ENCODE results near the gene VRTN.
A peak's percentile ranks its signal among the peaks of the same experiment; 100 is the strongest.
"Not testable (repeated sequence)": the region's sequence is repeated elsewhere in the genome, so short reads cannot be mapped to it uniquely, and the experiment has no call there.

VRTN gene, protein sequence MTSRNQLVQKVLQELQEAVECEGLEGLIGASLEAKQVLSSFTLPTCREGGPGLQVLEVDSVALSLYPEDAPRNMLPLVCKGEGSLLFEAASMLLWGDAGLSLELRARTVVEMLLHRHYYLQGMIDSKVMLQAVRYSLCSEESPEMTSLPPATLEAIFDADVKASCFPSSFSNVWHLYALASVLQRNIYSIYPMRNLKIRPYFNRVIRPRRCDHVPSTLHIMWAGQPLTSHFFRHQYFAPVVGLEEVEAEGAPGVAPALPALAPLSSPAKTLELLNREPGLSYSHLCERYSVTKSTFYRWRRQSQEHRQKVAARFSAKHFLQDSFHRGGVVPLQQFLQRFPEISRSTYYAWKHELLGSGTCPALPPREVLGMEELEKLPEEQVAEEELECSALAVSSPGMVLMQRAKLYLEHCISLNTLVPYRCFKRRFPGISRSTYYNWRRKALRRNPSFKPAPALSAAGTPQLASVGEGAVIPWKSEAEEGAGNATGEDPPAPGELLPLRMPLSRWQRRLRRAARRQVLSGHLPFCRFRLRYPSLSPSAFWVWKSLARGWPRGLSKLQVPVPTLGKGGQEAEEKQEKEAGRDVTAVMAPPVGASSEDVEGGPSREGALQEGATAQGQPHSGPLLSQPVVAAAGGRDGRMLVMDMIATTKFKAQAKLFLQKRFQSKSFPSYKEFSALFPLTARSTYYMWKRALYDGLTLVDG

DNA sequence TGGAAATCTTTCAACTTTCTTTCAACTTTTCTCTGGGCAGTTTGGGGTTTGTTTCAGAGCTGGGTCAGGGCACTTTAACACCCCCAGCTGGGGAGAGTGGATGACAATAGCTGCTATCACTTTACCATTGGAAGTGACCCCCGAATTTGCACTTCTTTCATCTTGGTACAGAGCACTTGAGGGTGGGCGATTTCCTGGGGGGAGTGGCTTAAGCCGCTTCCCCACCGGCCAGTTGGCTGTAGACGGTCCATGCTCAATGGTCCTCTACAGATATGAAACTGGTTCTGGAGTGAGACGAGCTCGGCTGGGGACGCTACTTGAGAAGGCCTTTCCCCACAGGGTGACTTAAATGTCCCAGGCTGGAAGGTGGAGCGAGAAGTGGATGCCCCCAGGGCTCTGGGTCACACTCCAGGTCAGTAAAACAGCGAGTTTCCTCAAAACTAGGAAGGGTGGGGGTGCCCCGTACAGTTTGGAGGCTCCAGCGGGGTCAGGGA is at the start of gene VRTN:
TSS of gene VRTN (plus strand) at position 231 of the 494 bp plus-strand sequence. CDS start 8,313 bp downstream, outside the sequence.
- no peak for DNase-seq

DNA sequence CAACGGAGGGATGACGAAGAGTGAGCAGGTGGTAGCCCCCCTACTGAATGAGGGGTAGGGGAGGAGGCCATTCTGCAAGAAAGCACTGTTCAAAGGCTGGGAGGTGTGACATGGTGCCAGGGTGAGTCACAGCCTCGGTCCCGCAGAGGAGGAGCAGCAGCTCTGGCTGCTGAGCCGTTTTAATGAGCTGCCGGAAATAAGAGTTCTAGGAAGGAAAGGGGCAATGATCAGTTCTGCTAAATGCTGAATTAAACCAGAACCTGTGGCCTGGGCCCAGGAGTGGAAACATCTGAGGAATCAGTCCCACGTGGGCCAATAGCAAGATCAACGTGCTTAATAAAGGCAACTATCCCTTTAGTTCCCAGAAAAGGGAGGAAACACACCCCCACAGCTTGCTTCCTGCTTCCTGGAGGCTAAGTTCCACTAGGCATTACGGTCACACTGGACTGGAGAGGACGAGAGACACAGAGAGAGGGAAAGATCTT is 49.2 kb upstream of the VRTN start:
- no peak for DNase-seq

- DNase-seq, result no peak
Measured at GRCh38 chr14:74301594-74302151, 46.6 kb upstream of the VRTN start.

DNA sequence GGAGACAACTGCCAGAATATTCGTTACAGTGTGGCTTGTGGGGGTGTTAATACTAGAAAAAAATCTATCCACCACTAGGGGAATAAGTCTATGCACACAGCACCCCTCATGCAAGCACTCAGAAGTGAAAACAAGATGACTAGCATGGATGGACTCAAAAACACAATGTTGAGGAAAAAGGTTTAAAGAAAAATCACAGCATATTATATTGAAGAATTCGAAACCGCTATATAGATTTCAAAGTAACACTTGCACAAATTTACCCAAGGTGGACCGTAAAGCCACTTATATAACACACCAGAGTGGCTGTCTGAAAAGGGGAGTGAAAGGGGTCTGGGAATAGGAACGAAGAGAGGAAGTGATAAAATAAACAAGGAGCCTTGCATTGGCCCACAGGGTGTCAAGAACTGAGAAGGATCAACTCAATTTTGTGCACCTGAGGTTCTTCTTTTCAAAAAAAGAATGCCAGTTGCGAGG is 46.1 kb upstream of the VRTN start:
- peak; percentile 44 for DNase-seq

DNA sequence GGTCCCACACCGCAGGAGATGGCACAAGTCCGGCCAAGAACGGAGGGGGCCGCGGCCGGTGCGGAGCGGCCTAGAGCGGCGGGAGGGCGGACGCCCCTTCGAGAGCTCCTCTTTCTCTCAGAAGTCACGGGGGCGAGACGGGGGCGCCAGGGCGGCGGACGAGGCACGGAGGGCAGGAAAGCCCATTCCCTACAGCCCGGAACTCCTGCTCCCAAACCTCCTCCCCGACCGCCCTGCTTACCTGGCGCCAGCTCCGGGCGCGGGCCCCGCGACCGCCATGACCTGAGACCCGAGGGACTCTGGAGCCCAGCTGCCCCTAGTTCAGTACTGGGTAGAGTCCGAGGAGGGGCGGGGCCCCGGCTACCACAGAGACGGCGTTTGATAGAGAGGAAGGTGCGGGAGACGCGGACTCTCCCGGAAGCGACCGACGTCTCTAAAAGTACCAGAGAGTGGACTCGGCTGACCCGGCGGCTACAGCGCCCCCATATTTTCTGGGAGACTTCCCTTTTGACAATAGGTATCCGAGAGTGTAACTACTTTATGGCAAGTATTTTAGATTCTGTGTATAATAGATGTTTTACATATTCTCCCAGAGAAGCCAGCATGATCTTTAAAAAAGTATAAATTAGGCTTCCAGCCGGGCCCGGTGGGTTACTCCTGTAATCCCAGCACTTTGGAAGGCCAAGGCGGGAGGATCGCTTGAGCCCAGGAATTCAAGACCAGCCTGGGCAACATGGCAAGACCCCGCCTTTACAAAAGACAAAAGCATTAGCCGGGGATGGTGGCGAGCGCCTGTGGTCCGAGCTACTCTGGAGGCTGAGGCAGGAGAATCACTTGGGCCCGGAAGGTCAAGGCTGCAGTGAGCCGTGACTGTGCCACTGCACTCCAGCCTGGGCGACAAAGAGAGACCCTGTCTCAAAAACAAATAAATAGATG is 45.4 kb upstream of the VRTN start, which contains the start of gene ABCD4:
TSS of gene ABCD4 (minus strand) at position 301 of the 936 bp plus-strand sequence. CDS start at position 279, 22 bp downstream.
- DNase-seq, result peak; percentile 94

GRCh38 chr14:74308695-74309094 is 39.6 kb upstream of the VRTN start:
- DNase-seq, result no peak

DNA sequence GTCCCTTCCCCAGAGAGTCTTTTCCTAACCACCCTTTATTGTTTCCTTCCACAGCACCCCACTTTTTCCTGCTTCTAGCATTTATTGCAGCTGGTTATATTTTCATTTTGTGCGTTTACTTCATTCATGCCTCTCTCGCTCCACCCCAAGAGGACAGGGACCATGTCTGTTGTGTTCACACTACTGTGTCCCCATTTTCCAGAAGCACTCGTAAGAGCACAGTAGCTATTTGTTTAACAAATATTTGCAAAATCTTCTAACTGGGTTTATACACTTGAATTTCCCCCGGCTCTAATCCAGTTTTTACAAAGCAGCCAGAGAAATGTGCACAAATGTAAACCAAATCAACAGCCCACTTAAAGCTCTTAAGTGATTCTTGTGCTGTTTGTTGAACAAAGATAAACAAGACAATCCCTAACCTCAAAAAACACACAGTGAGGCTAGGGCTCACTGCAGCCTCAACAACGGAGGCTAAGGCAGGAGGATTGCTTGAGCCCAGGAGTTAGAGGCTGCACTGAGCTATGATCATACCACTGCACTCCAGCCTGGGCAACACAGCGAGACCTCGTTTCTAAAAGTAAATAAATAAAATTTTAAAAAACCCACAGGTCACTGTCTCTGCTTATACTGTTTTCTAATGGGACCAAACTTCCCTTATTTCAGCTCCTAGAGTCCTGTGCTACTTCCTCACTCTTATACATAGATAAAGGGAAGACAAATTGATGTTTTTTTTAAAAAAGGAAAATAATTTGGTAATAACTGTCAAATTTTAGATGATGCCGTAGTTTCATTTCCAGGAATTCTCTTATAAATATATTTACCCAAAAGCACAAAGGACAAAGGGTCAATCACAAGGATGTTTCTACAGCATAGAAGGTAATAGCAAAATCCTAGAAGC is 38.9 kb upstream of the VRTN start:
- peak; percentile 2 for DNase-seq

DNA sequence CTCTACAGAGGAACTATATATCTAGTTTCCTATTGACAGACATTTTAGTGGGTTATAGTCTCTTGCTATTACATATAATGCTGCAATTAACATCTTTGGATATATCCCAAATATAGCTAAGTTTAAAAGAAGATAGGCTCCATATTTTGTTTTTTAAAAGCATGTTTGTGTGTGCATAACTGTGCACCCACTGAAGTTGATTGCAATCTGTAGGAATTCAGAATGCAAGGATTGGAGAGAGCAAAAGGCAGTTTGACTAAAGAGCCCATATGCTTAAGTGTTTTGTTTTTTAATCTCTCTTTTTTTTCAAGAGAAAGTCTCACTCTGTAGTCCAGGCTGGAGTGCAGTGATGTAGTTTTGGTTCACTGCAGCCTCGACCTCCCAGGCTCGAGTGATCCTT is 36.1 kb upstream of the VRTN start:
- DNase-seq, result no peak

DNA sequence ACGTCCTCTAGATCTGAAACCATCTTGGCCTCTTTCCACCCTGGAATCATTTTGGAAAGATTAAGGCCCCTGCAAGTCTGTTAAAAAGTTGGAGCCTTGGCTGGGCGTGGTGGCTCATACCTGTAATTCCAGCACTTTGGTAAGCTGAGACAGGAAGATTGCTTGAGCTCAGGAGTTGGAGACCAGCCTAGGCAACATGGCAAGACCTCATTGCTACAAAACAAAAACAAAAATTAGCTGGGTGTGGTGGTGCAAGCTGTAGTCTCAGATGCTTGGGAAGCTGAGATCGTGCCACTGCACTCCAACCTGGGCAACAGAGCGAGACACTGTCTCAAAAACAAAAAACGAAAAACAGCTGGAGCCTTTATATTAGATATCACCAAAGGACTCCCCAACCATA is 34.7 kb upstream of the VRTN start:
- DNase-seq, result no peak

- no peak for DNase-seq
Measured at GRCh38 chr14:74314576-74314975, 33.7 kb upstream of the VRTN start.

DNA sequence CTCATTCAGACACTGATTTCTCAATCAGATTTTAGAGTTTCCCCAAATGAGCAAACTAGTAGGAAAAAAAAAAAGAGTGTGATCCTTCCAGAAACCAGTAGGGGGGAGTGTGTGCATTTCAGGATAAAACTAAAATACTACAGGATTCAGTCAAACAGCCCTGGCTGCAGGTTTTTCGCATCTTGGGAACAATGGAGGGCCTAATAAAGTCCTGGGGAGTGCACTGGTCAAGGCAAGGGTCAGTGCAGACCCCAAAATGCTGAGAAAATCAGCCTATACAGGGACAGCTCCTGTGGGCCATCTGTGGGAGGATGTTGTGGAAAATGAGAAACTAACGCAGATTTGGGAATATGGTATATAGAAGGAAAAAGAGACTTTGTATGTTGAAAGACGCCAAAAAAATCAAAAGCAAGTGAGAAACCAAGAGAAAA is 23.3 kb upstream of the VRTN start:
- peak; percentile 3 for DNase-seq

- DNase-seq, result no peak
Measured at GRCh38 chr14:74325446-74325845, 22.8 kb upstream of the VRTN start.

- DNase-seq, result peak; percentile 67
Measured at GRCh38 chr14:74326369-74327152, 21.7 kb upstream of the VRTN start.

DNA sequence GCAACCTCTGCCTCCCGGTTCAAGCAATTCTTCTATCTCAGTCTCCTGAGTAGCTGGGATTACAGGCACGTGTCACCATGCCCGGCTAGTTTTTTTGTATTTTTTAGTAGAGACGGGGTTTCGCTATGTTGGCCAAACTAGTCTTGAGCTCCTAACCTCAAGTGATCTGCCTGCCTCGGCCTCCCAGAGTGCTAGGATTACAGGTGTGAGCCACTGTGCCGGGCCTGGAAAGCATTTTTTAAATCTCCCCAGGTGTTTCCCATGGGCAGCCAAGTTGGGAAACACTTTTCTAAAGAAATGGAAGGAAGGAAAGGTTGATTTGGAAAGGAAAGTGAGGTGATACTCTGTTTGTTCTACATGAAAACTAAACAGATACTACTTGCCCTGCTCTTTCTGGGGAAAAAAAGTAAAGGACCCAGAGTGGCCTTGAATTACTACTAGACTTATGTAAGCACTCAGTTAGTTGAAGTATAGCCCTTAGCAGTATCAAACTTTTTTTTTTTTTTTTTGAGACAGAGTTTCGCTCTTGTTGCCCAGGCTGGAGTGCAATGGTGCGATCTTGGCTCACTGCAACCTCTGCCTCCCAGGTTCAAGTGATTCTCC is 18.2 kb upstream of the VRTN start:
- DNase-seq, result not testable (repeated sequence)

GRCh38 chr14:74333909-74334308 is 14.4 kb upstream of the VRTN start:
- DNase-seq, result no peak

DNA sequence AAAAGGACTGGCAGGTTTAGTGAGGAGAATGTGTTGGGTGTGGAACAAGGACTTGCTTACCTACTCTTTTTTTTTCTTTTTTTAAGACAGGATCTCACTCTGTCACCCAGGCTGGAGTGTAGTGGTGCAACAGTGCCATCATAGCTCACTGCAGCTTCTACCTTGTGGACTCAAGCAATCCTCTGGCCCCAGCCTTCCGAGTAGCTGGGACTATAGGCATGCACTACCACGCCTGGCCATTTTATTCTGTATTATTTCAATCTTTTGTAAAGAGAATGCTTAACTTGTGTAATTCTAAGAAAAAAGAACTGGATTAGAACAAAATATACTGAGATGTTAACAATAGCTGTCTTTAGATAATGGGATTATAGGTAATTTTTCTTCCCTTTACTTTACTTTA is 1.9 kb upstream of the VRTN start:
- no peak for DNase-seq

DNA sequence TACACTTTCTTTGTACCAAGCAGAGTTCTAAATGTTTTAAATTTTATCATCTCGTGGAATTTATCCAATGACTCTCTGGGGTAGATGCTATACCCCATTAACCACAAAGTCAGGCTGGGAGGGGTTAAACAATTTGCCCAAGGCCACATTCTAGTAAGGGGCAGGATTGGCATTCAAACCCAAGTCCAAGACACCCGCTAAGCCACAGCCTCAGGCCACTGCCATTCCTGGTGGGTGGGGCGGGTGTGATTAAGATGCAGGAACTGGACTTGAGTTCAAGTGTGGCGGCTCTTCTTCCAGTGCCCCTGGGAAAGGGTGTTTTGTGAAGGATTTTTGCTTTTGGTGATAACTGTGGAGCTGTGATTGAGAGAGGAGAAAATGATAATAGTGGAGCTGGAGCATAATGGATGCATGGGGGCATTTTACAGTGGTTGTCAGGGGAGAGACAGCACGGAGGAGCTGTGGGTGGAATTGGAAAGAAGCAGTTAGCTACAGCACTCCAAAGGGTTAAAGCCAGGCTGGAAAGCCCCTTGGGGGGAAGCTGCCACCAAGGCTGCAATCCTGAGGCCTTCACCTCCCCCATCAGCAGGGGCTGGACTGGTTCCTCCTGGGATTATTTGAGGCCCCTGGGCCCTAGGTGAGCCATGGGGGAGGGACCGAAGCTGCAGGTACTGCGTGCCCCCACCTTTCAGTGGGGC is 1.0 kb upstream of the VRTN start:
- no peak for DNase-seq

DNA sequence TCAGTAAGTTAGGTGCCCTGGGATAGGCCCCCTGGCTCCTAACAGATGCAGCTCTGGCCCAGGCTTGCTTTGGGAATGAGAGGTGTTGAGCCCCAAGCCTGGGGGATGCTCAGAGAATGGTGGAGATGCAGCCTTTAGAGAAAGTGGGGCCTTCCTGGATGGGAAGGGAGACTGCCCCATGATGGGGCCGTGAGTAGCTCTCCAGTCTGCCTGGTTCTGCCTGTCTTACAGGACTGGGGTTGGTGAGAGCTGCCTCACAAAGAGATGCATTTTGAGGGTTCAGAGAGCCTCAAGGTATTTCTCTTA is 523 bp upstream of the VRTN start:
- DNase-seq, result no peak

DNA sequence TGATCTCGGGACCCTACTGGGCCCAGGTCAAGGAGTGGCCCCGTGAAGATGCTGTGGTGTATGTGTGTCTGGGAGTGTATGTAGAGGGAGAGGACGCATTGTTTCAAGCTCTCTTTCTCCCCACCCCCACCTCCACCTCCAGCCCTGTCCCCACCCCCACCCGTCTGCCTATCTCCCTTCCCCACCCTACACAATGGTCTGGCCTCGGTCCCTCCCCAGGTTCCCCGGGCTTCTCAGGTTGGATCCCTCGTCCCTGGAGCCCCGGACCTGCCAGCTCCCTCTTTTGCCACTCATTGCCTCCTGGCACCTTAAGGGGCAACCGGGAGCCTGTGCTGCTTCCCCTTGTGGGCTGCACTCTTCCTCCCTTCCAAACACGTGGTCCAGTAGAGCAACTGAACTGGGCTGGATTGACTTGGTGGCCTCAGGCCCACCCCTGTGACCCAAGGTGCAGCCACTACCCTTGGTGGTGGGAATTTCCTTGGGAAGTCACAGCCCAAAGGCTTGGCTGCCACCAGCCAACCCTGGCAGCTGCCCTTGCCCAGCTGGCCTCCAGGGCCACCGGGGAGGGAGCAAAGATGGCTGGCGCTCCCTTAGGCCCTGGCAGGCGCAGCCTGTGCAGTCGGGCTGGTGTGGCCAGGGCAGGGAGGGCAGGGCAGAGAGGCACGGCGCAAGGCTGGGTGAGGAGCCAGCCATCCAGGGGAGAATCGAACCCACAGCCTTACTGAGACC is 628 bp downstream of the VRTN start:
- no peak for DNase-seq

All from NCI-H345 (cell line).